KG1 (cell line): ENCODE data around the gene ENO4.

Experiments
- DNase-seq: peaks from one replicate; lab custom pipeline; 2025; lab: John Stamatoyannopoulos, UW

Gene ENO4

GRCh38 chr10:116868198-116868676, 18.9 kb downstream of the ENO4 start:
- no peak for DNase-seq

GRCh38 chr10:116868722-116869121, 19.4 kb downstream of the ENO4 start:
- no peak for DNase-seq

DNA sequence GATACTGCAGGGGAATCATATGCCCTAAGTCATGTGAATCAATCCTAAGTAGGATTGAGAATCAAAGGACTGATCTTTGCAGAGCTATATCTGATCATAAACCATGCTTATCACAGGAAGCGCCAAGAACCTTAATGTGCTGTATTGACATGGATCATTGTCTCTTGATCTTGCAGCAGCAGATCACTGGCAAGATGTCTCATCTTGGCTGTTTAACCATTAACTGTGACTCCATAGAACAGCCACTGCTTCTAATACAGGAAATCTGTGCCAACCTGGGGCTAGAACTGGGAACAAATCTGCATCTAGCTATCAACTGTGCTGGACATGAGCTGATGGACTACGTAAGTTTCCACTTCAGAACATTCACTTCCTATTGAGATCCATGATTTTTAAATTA, 21.6 kb downstream of the ENO4 start:
- no peak for DNase-seq

DNA sequence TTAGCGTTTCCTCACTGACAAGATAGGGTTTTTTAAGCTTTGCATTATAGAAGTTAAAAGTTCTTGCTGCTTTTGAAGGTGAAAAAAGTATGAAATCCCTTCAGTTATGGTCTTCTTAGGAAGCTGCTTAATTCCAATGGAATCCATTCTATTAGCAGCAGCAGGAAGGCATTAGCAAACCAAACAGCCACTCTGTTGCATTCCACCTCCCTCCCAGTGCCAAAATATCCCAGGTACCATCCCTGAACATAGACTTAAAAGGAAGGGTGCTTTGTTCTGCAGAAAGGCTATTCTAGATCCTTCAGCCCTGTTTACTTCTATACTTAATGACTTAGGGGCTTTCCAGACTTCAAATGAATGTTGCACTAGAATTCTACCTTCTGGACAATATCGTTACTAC, 23.8 kb downstream of the ENO4 start:
- DNase-seq, result no peak

- DNase-seq, result no peak
These were observed 26.6 kb downstream of the ENO4 start for GRCh38 chr10:116875897-116876296.

DNA sequence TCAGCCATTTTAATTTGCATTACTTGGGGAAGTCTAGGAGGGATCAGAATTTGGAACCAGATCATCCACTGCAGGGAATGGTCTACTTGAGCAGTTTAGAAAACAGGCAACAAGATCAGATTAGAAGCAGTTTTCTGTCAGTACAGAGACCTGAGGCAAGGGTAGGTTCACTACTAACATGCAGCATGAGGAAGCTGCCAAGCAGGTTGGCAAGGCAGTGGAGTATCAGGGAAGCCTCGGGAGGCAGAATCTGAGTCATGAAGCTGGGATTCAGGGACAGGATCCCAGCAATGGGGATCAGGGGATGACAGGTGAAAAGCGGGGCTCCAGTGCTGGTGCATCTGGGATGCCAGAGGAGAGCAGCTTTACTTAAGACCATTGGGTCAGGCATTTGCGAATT, 28.1 kb downstream of the ENO4 start:
- no peak for DNase-seq

DNA sequence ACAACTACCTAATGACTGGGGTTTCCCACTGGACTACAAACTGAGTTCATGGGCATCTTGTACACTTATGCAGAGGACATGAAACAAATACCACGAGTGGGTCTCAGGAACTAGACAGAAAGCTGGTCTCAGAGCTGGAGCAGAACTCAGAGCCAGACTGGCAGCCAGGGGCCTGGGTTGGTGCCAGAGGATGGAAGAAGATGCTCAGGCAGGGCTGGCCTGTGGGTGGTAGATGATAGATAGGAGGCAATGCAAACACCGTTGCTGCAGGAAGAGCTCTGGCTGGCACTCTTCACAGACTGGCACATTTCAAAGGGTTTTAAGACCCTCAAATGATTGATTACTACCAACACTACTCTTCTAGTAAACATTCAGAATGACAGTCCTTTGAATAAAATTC, 28.8 kb downstream of the ENO4 start:
- no peak for DNase-seq

DNA sequence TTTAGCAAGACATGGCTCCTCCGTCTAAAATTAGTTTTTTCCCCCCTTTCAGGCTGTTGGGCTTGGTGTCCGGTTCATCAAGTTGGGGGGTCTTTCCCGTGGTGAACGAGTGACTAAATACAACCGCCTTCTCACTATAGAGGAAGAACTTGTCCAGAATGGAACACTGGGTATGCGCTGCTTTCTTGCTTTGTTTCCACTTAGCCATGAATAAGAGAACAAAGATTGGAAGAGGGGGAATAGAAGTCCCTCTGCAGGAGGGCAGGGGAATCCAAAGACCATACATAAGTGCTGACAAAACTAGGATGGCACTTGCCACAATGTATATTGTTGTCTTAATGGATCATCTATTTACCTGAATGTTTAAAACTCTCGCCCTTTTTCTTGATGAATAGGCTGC, 30.5 kb downstream of the ENO4 start:
- DNase-seq, result no peak

DNA sequence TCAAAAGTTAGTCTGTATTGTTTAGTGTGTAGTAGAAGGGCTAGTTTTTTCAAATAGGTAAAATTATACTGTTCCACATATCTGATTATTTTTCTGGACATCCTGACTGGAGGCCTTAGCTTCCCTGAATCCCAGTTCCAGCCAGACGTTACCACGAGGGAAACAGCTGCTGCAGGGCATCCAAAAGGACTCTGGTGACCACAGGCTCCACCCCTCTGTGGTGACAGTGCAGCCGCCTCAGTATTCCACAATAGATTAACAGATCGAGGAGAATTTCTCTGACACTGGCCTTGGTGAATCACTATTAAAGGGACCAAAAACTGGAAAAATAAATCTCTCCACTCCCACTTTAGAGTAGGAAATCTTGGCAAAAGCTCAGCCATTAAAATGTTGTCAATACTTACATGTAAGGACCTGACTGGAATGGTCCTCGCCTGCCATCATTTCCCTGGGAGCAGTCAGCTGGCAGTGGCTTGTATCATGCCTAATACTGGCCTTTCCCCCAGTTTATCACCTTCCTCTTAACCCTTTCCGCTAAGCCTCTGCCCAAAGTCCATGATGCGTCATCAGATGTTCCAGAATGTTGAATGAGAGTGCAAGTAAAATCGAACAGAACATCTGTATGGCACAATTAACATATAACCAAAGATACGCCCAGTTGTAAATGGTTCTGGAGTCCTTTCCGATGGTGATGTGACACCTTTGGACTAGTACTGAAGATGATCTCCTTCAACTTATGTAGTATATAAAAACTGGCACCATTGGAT, 31.6 kb downstream of the ENO4 start:
- DNase-seq, result no peak

- no peak for DNase-seq
These were observed 33.3 kb downstream of the ENO4 start for GRCh38 chr10:116882639-116883038.

GRCh38 chr10:116886772-116887171, 37.5 kb downstream of the ENO4 start:
- DNase-seq, result no peak

- no peak for DNase-seq
These were observed 39.2 kb downstream of the ENO4 start for GRCh38 chr10:116888380-116889055.

DNA sequence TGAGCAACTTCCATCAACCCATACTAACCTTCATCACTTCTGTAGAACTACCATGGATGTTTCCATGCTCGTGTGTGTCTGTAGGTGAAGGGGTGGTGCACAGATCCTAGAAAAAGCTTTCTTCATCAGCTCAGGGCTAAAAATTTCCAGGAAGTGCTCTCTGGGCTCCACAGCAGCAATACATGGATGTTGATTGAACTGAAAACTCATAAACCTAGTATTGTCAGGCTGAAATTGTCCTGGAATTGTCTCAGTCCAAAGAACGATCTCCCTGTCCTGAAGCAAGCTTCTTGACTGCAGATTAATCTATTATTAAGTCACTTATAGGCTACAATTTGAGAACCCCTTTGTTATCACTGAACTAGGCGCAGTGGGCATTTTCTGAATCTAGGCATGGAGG, 39.8 kb downstream of the ENO4 start:
- DNase-seq, result no peak

- no peak for DNase-seq
These were observed 41.9 kb downstream of the ENO4 start for GRCh38 chr10:116891208-116891607.

GRCh38 chr10:116892907-116893685, 43.8 kb downstream of the ENO4 start:
- no peak for DNase-seq

- DNase-seq, result no peak
These were observed 44.4 kb downstream of the ENO4 start for GRCh38 chr10:116893686-116894037.

GRCh38 chr10:116899626-116900025, 50.3 kb downstream of the ENO4 start:
- DNase-seq, result no peak

GRCh38 chr10:116905845-116906210, 56.5 kb downstream of the ENO4 start:
- no peak for DNase-seq

DNA sequence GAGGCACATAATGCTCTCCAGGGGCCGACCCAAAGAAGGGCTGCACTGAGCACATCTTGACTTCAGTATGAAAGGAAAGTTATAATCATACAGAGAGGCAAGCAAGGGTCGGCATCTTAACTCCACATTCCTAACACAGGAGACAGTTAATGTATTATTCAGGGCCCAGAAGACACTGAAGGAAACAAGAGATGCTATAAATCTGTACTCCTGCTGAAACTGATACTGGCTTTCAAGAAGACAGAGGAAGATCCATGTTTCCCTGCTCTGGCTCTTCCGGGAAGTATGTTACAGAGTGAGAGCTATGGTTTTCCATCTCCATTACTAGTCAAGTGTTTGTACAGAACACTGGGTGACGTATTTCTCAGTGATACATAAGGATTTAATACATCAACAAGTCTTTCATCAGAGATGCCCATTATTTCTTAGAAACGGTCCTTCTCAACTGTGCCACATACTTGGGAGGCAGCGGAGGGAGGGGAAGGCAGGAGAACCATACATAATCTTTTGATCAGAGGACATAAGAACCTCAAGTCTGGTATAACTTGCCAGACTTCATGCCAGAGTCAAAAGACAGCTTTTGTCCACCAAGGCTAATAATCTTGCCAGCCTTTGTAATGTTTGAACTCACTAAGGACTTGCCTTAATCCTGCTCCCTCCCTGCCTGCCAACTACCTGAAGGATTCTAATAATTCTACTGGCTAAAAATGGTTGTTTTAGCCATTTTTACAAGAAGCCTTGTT, 58.1 kb downstream of the ENO4 start:
- DNase-seq, result no peak

- DNase-seq, result no peak
These were observed 60.0 kb downstream of the ENO4 start for GRCh38 chr10:116909307-116909706.

DNA sequence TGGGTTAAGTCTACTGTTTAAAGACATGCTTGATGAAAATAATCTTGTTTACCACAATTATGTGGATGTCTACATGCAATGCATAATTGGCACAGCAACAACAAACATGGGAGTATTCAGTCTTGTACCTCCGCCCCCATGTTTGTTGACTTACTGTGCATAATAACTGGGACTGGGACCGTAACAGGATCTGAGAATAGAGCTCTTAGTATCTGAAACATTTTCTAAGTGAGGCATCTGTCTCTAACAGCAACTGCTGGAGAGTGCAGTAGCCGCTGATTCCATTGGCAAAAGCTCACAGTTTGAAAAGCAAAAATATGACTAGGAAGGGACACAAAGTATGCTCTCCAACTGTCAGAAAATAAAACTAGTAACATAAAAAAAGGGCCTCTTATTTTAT, 61.6 kb downstream of the ENO4 start:
- DNase-seq, result no peak

- no peak for DNase-seq
These were observed 62.9 kb downstream of the ENO4 start for GRCh38 chr10:116912162-116912561.
